G401 (cell line): ENCODE data around the gene PRSS57. TPM values are rescaled to one million over a fixed set of nuclear protein-coding genes. Genes with fewer than 3 reads are reported as not detected.

Source experiments
- DNase-seq: peaks from one replicate; pipeline ENCODE4 v3.0.0-alpha.2; 2015; ENCODE audit warnings: low spot score
- in situ Hi-C: cut with HindIII; loops from 2 replicates; pipeline ENCODE4 v1.10.0; 2016; ENCODE audit warnings: low sequenced_read_pairs, mixed read lengths
- total RNA-seq: library from RNA; depleted of rRNA; stranded (reverse); fragments of >200 nt; shearing (Covaris generic); gene quantifications from 2 replicates; pipeline ENCODE4 v1.2.3, GENCODE V29; 2014; rRNA removed

The PRSS57 gene
- total RNA-seq, 1 experiment from 2014 or later = not detected

DNA sequence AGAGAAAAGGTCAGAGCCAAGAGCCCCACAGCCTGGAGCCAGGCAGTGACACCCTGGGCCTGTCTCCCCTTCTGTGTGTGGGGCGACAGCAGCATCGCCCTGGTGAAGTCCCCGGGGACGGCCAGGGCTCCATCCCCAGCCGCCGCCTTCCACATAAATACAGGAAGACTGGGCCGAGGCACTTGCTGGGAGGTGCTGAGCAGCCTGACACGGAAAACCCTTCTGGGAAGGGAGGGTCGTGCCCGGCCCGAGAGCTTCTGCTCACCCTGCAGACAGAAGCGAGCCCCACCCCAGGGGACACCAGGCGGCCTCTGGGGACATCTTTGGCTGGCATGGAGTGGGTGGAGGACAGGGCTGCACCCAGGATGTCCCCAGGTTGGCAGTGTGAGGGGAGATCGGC lies 50.5 kb downstream of the PRSS57 start:
- no peak for DNase-seq
- in situ Hi-C loops = no loop called here

DNA sequence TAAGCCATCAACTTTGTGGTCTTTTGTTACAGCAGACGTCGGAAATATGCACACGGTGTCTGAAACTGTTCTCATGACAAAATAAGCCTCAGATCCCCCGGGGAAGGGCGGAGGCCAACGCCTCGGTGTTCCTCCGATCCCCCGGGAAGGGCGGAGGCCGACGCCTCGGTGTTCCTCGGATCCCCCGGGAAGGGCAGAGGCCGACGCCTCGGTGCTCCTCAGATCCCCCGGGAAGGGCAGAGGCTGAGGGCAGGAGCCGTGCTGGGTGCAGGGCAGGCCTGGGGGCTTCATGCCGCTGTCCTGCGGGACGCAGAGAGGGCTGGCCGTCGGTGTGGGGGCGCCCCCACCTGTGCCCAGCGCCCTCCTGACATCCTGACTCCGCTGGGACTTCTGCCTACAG lies 50.9 kb downstream of the PRSS57 start:
- in situ Hi-C loops = no loop called here
- DNase-seq = no peak

DNA sequence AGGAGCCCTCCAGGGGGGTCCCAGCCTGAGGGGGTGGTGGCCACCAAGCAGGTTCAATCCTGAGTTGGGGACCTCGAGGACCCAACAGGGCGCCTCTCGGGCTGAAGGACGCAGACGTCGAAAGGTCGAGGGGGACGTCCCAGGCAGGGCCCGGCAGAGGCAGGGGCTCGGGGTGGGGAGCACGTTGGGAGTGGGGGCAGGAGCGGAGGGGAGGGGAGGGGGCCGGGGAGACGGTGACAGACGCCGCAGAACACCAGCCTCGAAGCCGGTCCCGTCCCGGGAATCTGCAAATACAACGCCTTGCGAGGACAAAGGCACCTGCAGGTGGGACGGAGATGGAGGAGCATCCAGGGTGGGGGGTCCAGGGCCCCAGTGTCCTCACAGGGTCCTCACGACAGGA lies 51.5 kb downstream of the PRSS57 start:
- in situ Hi-C loops = no loop called here

DNA sequence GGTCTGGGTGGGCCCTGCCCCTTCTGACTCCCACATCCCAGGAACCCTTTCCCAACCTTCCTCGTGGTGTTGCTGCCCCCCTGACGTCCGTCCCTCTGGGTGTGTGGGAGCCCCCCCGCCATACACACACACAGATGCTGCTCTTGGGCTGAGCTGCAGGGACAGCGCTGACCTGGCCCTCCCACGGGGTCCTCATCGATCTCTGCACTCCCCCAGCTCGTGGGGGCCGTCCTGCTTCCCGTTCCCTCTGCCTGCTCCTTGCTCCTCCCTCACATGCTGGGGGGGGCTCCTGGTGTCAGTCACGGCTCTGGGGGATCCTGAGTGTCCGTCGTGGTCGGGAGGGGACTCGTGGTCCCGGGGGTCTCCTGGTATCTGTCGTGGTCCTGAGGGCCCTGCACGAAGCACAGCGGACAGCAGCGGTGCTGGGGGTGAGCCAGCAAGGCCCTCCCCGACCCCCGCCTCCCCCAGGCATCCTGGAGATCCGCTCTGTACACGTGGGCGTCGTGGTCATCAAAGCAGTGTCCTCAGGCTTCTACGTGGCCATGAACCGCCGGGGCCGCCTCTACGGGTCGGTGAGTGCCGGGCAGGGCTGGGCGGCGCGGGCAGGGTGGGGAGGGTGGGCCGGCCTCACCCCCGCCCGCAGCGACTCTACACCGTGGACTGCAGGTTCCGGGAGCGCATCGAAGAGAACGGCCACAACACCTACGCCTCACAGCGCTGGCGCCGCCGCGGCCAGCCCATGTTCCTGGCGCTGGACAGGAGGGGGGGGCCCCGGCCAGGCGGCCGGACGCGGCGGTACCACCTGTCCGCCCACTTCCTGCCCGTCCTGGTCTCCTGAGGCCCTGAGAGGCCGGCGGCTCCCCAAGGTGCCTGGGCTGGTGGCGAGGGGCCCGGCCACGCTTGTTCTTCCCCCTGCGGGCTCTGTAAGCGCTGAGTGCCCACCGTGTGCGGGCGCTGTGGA lies 52.2 kb downstream of the PRSS57 start:
- no peak for DNase-seq
- in situ Hi-C loops = no loop called here

More for the DNA sequence above, 51.5 kb downstream of the PRSS57 start:
- DNase-seq = no peak

DNA sequence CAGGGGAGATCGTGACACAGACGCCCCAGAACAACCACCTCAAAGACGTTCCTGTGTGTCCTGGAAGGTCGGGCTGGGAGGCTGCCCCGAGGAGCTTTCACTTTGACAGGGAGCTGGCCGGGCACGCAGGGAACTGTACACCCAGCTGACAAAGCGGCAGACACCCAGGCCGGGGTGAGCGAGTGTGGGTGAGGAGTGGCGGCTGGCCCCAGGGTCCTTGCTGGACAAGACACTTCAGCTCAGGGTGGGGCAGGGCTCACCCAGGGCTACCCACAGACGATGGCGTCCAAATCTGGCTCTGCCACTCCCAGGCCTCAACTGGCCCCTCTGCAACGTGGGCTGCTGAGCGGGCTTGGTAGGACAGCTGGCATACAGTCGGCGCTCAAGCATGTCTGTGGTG lies 53.5 kb downstream of the PRSS57 start:
- in situ Hi-C loops = no loop called here
- no peak for DNase-seq

DNA sequence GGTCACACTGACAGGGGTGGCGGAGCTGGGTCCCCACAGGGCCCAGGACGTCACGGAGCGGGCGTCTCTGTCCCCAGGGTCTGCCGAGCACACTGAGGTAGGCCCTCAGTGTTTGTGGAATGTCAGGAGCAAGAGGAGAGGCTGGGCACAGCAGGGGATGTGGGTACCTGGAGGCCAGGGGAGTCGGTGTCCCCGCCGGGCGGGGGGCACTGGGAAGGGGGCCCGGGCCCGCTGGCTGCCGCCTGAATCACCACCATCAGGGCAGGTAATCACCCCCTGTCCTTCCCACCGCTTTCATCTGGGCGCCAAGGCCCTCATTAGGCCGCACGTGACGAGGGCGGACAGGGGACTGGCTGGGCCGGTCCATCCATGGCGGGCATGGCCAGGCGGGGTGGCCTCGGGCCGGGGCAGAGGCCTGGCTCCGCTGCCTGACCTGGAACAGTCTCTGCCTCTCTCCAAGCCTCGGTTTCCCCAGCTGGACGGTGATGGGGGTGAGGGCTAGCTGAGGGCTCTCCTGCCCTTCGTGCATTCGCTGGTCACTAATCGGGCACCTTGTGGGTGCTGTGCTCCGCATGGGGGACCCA lies 54.6 kb downstream of the PRSS57 start:
- in situ Hi-C loops = no loop called here
- no peak for DNase-seq

DNA sequence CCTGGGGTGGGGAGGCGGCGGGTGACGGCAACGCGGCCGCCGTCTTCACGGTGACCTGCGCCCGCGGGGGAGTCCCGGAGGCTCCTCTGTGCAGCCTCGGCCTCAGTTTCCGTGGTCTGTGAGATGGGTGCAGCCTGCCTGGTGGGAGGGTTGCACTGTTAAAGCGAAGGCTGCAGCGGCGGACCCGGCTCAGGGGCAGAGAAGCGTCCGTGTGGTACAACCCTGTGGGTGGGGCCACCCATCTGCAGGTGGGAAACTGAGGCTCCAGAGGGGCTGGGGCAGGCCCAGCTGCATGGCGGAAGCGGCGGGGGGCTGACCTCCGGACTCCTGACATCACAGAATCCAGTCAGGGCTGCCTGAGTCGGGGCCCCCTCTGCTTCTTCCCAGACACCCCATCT lies 55.1 kb downstream of the PRSS57 start:
- DNase-seq = no peak
- in situ Hi-C loops = no loop called here

DNA sequence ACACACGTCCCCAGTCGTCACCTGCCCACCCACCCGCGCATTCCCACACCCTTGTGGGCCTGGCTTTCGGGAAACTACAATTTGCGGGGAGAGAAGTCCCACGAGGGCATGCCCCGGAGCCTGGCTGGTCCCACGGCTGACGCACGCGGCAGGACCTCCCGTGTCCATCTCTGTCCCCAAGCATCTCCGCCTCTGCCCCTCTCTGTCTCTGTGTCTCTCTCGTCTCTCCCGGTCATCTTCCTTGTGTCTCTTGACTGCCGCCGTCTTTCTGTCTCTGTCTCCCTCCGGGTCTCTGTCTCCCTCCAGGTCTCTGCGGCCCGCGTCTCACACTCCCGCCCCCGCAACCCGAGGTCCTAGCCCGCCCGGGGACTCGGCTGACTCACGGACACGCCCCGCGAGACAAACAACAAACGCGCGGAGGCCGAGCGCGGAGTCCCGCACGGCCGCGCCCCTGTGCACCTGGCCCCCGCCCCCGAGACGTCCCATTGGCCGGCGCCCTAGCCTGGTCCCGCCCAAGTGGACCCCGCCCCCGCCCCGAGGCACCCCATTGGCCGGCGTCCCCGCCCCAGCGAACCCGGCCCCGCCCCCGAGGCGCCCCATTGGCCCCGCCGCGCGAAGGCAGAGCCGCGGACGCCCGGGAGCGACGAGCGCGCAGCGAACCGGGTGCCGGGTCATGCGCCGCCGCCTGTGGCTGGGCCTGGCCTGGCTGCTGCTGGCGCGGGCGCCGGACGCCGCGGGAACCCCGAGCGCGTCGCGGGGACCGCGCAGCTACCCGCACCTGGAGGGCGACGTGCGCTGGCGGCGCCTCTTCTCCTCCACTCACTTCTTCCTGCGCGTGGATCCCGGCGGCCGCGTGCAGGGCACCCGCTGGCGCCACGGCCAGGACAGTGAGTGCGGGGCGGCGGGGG lies 55.7 kb downstream of the PRSS57 start, which contains the start of gene FGF22:
FGF22 (plus strand) TSS at position 627 of the 908 bp plus-strand sequence; CDS start at position 674, 47 bp downstream.
- in situ Hi-C loops = no loop called here
- peak; percentile 87 for DNase-seq

DNA sequence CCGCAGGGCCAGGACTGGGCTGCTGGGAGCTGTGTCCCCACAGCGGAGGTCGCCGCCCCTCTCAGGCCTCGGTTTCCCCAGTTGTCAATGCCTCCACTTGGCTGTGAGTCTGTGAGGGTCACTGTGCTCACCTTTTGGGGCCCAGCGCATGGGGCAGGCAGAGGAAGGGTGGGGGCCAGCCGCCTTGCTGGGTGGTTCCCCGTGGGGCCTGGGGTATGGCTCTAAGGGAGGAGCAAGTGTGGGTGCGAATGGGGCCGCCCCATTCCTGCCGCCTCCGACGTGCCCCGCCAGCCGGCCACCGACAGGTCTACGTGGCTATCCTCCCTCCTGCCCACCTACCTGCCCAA lies 56.4 kb downstream of the PRSS57 start:
- no peak for DNase-seq
- in situ Hi-C loops = no loop called here

Other genes with a start within 250 kb of the PRSS57 start
- gene SHC2, start 234.4 kb downstream of the PRSS57 start, total RNA-seq = 12.7 and 14.3 TPM in 2 replicates
- gene MADCAM1, start 199.0 kb downstream of the PRSS57 start, total RNA-seq = 0.14 TPM in 1 of 2 replicates, not detected in the other
- gene TPGS1, start 188.0 kb downstream of the PRSS57 start, total RNA-seq = 89.0 and 129 TPM in 2 replicates
- 178 and 208 TPM in 2 replicates for gene CDC34, start 163.7 kb downstream of the PRSS57 start, total RNA-seq
- 0.17 and 0.74 TPM in 2 replicates for gene GZMM, start 151.4 kb downstream of the PRSS57 start, total RNA-seq
- gene BSG, start 122.9 kb downstream of the PRSS57 start, total RNA-seq = 618 and 674 TPM in 2 replicates
- 6.0 and 6.7 TPM in 2 replicates for gene HCN2, start 105.6 kb downstream of the PRSS57 start, total RNA-seq
- 62.0 and 62.8 TPM in 2 replicates for gene POLRMT, start 61.9 kb downstream of the PRSS57 start, total RNA-seq
- not detected in 2 replicates for gene FGF22, start 55.6 kb downstream of the PRSS57 start, total RNA-seq
- gene RNF126, start 32.2 kb downstream of the PRSS57 start, total RNA-seq = 44.5 and 48.7 TPM in 2 replicates
- gene FSTL3, start 19.1 kb downstream of the PRSS57 start, total RNA-seq = 15.0 and 26.0 TPM in 2 replicates
- gene PALM, start 13.5 kb upstream of the PRSS57 start, total RNA-seq = 30.0 and 49.6 TPM in 2 replicates
- 1.2 and 2.8 TPM in 2 replicates for gene MISP, start 55.7 kb upstream of the PRSS57 start, total RNA-seq
- gene PTBP1, start 102.0 kb upstream of the PRSS57 start, total RNA-seq = 273 and 361 TPM in 2 replicates
- 47.9 and 54.5 TPM in 2 replicates for gene PLPPR3, start 126.5 kb upstream of the PRSS57 start, total RNA-seq
- gene AZU1, start 132.4 kb upstream of the PRSS57 start, total RNA-seq = 0.25 TPM in 1 of 2 replicates, not detected in the other
- 2.3 TPM in 1 of 2 replicates, not detected in the other for gene PRTN3, start 145.5 kb upstream of the PRSS57 start, total RNA-seq
- not detected in 2 replicates for gene ELANE, start 156.9 kb upstream of the PRSS57 start, total RNA-seq
- gene CFD, start 164.2 kb upstream of the PRSS57 start, total RNA-seq = 3.6 and 6.1 TPM in 2 replicates
- 51.0 and 58.7 TPM in 2 replicates for gene MED16, start 197.7 kb upstream of the PRSS57 start, total RNA-seq
- not detected in 2 replicates for gene RNU6-9, start 198.0 kb upstream of the PRSS57 start, total RNA-seq
- gene R3HDM4, start 217.8 kb upstream of the PRSS57 start, total RNA-seq = 12.7 and 13.9 TPM in 2 replicates
- gene KISS1R, start 221.9 kb upstream of the PRSS57 start, total RNA-seq = 1.8 and 1.9 TPM in 2 replicates
- gene ARID3A, start 230.6 kb upstream of the PRSS57 start, total RNA-seq = 95.4 and 103 TPM in 2 replicates